Left forelimb (tissue), 1 donor: ENCODE results near the gene TMEM86A.

Source experiments
- DNase-seq: peaks from one replicate; pipeline ENCODE4 v3.0.0-alpha.2; 2018; ENCODE audit warnings: low spot score

TMEM86A gene

GRCh38 chr11:18726040-18726439 is 27.5 kb downstream of the TMEM86A start, which contains the start of gene IGSF22:
TSS of gene IGSF22 (minus strand) at chr11:18726188. CDS start at chr11:18724236, 1,952 bp downstream.
- DNase-seq = no peak

DNA sequence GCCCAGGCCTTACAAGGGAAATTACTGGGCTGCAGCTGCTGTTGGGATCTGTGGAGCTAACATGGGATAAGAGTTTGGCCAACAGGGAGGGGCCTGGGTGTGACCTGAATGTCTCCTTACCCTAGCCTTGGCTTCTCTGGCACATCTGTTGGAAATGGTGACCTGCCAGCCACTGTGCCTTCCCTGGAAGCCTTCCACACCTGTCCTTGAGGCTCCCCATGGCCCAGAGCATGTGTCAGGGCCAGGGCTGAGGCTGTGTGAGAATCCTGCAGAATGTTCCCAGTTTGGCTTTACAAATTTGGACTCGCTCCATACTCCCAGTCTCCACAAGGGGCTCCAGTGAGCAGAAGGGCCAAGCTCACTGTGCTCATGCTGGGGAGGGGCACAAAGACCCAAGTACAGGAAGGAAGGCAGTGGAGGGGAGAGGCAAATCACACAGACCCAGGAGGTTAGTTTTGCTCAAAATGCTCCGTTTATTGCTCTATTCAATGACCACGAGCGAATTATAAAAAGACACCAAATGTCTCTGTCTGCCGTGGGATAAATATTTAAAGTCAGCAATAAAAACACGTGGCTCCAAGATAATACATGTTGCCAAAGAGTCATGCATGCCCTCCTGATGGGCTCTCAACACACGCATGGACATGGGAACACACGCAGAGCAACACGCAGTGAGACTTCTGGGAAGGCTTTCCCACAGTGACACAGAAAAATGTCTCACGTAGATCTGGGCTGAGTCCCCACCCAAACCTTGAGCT is 29.1 kb downstream of the TMEM86A start:
- no peak for DNase-seq

GRCh38 chr11:18728658-18729057 is 30.1 kb downstream of the TMEM86A start:
- no peak for DNase-seq

GRCh38 chr11:18729426-18729825 is 30.8 kb downstream of the TMEM86A start:
- DNase-seq = no peak

GRCh38 chr11:18730020-18730419 is 31.4 kb downstream of the TMEM86A start:
- DNase-seq = no peak

DNA sequence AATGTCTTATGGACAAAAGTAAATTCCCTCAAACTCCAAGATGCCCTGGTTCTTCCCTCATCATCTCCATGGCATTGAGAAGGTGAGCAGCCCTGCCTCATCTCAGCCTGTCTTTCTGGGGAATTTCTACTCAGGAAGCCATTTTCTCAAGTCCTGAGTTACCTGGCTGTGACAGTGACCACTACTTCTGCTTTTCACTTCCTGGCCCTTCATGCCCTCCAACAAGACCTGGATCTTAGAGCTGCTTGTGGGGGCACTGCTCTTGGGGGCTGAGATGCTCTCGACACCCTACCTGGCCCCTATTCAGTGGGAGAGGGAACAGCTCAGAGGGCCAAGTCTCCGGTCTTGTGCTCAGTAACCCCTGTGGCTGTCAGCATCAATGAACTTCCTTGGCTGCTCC is 32.9 kb downstream of the TMEM86A start:
- no peak for DNase-seq

DNA sequence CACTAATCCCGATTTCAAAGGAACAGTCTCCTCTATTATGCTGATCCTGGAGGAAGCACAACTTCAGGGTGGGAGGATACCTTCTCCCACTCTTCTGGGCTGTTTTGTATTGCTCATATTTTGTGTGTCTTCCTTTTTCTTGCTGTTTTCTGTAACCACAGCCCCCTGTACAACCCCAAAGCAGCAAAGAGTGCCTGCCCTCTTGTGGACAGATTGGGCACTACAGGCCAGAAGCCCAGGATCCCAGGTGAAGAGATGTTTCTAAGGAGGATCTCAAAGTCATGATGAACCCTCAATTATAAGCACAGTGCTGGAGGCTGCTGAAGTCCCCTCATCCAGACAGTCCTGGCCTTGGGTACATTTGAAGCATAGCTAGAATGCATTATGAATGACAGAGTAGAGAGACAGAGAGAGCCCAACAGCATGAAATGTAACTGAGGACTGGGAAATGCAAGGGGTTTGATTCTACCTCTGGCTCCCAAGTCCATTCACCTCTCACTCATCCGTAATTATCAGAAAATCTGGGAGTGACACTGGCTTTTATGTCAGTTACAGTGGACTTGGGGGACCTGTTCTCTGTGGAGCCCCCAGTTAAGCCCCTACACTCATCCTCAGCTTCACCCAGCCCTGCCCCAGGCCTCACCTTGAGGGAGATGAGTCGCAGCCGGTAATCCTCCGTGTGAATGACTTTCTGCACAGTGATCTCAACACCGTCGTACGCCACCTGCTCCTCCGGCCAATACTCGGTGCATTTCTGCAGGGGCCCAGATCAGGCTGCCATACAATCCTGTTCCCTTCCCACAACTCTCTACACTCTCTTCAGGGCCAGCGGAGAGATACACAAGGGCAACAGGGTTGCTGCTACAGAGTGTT is 33.6 kb downstream of the TMEM86A start:
- no peak for DNase-seq

GRCh38 chr11:18733202-18733601 is 34.6 kb downstream of the TMEM86A start:
- DNase-seq = no peak

GRCh38 chr11:18736590-18737148 is 38.1 kb downstream of the TMEM86A start:
- no peak for DNase-seq

DNA sequence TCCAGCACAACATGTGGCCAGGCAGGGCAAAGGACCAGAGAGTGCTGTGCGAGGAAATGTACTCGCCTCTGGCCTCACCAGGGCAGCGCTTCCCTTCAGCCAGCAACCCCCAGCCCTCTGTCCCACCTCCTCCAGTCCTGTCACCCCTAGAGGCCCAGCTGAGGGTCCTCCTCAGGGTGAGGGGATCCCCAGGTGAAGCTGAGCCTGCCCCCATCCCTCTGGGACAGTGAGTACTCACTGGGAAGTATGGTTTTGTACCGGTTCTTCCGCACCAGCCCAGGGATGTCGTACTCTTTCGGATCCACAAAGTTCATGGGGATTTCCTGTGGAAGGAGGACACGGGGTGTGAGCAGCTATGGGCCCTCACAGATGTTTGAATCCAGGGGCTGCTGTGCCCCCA is 39.1 kb downstream of the TMEM86A start:
- no peak for DNase-seq

GRCh38 chr11:18739685-18740084 is 41.1 kb downstream of the TMEM86A start:
- no peak for DNase-seq

GRCh38 chr11:18741783-18742182 is 43.2 kb downstream of the TMEM86A start:
- DNase-seq = no peak

DNA sequence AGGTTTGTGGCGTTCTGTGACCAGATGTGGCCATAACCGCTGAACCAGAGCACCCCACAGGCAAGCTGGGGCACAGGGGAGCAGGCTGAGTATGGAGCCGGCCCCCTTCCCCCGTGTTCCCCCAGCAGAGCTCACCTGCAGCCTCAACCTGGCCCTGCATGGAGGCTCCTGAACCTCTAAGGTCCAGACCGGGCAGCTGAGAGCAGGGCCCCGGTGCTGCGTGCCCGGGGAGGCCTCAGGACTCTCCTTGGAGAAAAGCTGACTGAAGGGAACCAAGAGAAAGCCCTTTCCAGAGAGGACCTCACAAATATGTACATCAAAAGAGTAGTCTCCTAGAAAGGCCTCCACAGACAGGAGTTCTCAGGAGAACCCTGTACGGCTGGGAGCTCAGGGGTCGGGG is 44.8 kb downstream of the TMEM86A start:
- DNase-seq = no peak

DNA sequence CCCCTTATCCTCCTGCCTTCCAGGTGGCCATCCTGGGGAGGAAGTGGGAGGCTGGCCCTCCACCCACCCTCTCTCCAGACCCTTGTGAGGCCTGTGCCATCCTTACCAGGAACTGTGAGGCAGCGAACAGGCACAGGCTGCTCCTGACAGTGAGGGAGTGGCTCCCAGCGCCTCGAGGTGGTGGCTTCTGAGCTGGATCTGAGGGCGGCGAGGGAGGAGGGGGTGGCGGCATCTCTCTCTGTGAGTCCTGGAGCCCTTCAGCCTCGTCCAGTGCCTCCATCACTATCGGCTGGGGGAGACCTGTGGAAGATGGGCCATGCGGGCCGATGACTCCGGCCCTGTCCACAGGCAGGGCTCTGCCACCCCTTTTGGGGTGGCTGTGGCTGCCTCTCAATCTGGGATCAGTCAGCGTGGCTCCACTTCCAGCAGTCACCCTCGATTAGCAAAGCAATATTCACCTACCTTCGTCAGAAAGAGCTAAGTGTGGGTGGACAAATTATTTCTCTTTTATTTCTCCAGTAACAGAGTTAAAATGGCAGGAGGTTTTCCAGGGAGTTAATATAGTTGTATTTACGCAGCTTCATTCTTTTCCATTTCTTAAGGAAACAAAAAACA is 45.4 kb downstream of the TMEM86A start:
- DNase-seq = no peak

- no peak for DNase-seq
Measured at GRCh38 chr11:18745251-18745650, 46.7 kb downstream of the TMEM86A start.

DNA sequence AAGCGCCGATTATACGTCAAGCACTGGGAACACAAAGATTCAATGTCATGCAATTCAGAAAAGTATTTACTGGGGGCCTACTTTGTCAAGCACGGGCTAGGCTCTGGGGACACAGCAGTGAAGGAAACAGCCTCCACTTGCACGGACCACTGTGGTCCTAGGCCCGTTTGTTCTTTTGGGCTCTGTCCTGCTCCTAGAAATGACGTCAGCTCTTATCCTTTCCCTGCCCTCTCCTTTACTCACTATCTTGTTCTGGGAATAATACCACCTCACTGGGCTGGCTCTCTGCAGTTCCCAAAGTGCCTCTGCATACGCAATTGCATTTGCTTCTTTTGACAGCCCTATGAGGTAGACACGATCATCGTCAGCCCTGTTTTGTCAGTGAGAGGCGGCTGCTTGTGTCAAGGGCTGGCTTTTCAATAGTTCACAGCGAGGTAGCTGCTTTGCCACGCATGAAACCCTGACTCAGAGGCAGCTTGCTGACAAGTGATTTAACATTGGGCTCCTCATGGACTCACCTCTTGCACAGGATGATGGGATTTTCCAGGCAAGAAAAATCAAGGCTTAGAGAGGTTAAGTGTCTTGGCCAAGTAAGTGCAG is 50.3 kb downstream of the TMEM86A start:
- DNase-seq = no peak

DNA sequence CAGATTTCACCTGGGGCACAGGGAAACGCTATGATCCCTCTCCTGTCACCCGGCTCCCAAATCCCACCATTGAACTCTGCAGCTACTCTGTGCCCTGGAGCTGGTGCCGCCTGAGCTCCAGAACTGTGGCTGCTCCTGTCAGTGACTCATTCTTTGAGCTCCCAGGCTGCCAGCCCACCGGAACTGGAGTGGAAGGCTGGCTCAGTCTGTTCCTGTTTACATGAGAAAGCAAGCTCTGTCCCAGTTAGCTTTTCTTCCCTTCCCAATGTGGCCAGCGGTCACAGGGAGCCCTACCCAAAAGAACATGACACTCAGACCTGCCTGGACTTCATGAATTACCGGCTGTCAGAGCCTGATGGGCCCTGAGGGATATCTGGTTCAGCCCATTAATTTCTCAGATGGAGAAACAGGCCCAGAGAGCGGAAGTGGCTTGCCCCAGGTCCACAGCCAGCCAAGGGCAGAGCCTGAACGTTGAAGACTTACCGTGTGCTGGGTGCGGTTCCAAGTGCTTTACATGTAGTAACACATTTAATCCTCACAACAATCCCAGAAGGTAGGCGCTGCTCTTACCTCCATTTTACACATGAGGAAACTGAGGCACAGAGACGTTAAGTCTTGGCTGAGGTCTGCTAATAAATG is 51.2 kb downstream of the TMEM86A start:
- DNase-seq = no peak

DNA sequence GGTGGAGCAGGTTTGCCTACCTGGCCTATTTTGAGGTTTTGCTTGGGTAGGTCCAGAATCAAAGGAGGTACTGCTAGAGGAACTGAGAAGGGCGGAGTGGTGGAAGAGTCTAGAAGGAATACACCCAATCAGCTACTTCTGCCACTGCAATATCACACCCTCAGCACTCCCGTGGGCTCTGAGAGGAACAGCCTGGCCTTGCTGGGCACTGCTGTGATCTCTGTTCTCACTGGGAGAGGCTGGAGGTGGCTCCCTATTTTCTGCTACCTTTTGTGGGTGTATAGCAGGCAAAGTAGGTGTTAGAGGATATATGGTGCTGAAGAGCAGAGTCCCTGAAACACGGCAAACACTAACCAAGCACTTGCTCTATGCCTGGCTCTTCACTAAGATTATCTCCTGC is 52.4 kb downstream of the TMEM86A start:
- no peak for DNase-seq

- no peak for DNase-seq
Measured at GRCh38 chr11:18752502-18752901, 53.9 kb downstream of the TMEM86A start.

GRCh38 chr11:18754308-18754707 is 55.7 kb downstream of the TMEM86A start:
- no peak for DNase-seq
